Lower leg skin (tissue), 4 donors: ENCODE measurements around the gene ZDHHC17. TPM values are rescaled to one million over a fixed set of nuclear protein-coding genes. Genes with fewer than 3 reads are reported as not detected.

Experiments
- DNase-seq, 2 donors: peaks; one replicate each; pipeline ENCODE4 v3.0.0-alpha.2; 2019; ENCODE audit warnings: low spot score in 2 of 2
- H3K4me3 ChIP-seq: fragments of 200-600 bp; sonication (generic); 2 replicates; pipeline ENCODE4 v1.5.1; 2017; ENCODE audit warnings: mild to moderate bottlenecking, low read depth; ENCODE audit not compliant: poor library complexity, severe bottlenecking
- POLR2A ChIP-seq, 2 donors: fragments of 450-650 bp; IDR thresholded peaks; one replicate each; pipeline ENCODE4 v1.6.1; 2016 to 2017; ENCODE audit warnings: antibody characterized with exemption in 2 of 2, mild to moderate bottlenecking in 1 of 2, moderate library complexity in 1 of 2
- WGBS, 2 donors: methylation state at CpG; one replicate each; pipeline ENCODE4 v1.1.5; 2018; 5-methylcytosine and 5-hydroxymethylcytosine counted together
- intact Hi-C: fragments of 100-400 bp; cut with DNase I; formaldehyde crosslinking; loops from one replicate; pipeline ENCODE4 v1.15.0; 2023; ENCODE audit warnings: low total_unique reads
- total RNA-seq, 4 donors: library from RNA; depleted of rRNA; stranded (reverse); fragments of >200 nt; gene quantifications; one replicate each; pipeline ENCODE4 v1.1.0, GENCODE V29; 2016
- TF ChIP-seq, protein P1 (sequence below), 3 donors: fragments of 450-650 bp; IDR thresholded peaks; one replicate each; pipeline ENCODE4 v1.5.1; 2016; ENCODE audit warnings: antibody characterized with exemption in 3 of 3, mild to moderate bottlenecking in 3 of 3, moderate library complexity in 2 of 3

ZDHHC17 gene
- total RNA-seq, 4 donors from 2014 or later, result 10.5 to 18.7 (median 13.0) TPM

DNA sequence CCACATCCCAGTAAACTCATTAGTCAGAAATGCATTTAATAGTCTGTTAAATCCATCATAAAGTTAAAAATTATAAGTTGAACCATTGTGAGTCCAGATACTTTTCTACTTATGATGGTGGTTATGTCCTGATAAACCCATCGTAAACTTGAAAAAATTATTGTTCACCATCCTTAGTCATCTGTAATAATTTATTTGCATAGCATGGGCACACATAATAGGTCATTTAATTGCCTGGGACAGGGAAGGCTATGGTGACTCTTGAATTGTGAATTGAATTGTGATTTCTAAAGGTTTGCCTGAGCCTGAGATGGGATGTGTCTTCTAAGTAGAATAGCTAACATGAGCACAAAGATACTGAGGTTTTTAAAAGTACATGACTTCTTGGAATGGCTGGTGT, 21.5 kb downstream of the ZDHHC17 start:
- no peak overlapping the region for H3K4me3 ChIP-seq
- no peak for DNase-seq
- intact Hi-C loops, result no loop called here
- TF ChIP-seq, protein P1, sequence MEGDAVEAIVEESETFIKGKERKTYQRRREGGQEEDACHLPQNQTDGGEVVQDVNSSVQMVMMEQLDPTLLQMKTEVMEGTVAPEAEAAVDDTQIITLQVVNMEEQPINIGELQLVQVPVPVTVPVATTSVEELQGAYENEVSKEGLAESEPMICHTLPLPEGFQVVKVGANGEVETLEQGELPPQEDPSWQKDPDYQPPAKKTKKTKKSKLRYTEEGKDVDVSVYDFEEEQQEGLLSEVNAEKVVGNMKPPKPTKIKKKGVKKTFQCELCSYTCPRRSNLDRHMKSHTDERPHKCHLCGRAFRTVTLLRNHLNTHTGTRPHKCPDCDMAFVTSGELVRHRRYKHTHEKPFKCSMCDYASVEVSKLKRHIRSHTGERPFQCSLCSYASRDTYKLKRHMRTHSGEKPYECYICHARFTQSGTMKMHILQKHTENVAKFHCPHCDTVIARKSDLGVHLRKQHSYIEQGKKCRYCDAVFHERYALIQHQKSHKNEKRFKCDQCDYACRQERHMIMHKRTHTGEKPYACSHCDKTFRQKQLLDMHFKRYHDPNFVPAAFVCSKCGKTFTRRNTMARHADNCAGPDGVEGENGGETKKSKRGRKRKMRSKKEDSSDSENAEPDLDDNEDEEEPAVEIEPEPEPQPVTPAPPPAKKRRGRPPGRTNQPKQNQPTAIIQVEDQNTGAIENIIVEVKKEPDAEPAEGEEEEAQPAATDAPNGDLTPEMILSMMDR (IDR thresholded peaks at IDR 0.05), result no peak
- no peak for TF ChIP-seq POLR2A (IDR thresholded peaks at IDR 0.05)
- WGBS, 2 donors, result 79 to 84% methylated on average over 1 of the region's 1 CpG

DNA sequence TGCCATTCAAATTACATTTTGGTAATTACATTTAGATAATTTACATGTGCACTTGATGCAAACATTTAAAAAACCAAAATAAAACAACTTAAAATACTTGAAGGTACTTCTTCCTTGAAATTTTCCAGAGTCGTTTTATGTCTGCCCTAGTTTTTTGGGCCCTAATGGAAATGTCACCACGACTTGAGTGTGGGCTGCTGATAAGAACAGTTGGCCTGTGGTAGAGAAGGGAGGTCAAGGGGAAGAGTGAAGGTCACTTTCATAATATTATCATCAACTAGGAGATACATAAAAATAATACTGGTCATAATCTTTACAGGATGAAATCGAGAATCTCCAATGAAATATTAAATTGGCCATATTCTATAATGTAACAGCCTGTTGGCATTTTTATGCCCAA, 23.1 kb downstream of the ZDHHC17 start:
- no peak for DNase-seq
- intact Hi-C loops, result no loop called here
- no peak overlapping the region for H3K4me3 ChIP-seq
- WGBS, 2 donors, result 90 to 91% methylated on average over 3 of the region's 3 CpGs
- TF ChIP-seq, protein P1 (IDR thresholded peaks at IDR 0.05), result no peak
- no peak for TF ChIP-seq POLR2A (IDR thresholded peaks at IDR 0.05)

DNA sequence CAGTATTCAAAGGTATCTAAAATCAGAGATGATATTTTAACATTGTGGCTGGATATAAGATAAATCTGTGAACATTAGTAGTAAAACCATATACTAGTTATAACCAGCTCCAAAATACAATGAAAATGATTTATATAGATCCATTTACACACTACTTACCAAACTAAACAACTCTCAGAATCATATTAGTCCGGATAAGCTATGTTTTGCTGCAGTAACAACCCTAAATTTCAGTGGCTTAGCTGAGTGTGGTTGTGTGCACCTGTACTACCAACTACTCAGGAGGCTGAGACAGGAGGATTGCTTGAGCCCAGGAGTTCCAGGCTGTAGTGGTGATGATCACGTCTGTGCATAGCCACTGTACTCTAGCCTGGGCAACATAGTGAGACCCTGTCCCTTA, 23.8 kb downstream of the ZDHHC17 start:
- intact Hi-C loops, result no loop called here
- H3K4me3 ChIP-seq, result no peak overlapping the region
- TF ChIP-seq, protein P1 (IDR thresholded peaks at IDR 0.05), result no peak
- TF ChIP-seq POLR2A (IDR thresholded peaks at IDR 0.05), result no peak
- DNase-seq, result no peak
- 91 to 100% methylated on average over 2 of the region's 2 CpGs for WGBS, 2 donors

DNA sequence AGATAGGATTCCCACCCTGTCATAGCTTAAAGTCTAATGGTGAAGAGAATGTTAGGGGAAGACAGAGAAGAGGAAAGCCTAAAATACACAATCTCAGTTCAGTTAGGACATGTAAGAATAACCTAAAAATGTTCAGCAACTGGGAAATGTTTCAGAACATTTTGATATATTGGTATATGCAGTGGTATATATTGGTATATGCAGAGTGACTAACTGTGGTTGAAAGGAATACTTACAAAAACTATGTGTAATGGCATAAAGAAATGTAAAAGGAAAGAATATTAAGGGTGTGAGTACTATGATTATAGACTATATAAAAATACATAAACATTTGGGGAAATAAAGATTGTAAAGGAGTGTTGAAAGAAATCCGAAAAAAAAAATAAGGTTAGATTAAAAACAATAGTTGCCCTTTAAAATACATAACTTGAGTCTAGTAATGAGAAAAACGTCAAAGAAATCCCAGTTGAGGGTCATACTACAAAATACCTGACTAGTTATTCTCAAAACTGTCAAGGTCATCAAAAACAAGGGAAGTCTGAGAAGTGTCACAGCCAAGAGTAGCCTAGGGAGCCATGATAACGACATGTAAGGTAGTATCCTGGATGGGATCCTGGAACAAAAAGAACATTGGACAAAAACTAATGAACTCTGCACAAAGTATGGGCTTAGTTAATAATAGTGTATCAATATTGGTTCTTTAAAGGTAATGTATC, 25.6 kb downstream of the ZDHHC17 start:
- whole genome bisulfite sequencing, 2 donors, result 67 to 71% methylated on average over 3 of the region's 3 CpGs
- intact Hi-C loops, result no loop called here
- H3K4me3 ChIP-seq, result no peak overlapping the region
- DNase-seq, result no peak
- TF ChIP-seq, protein P1 (IDR thresholded peaks at IDR 0.05), result no peak
- TF ChIP-seq POLR2A (IDR thresholded peaks at IDR 0.05), result no peak

DNA sequence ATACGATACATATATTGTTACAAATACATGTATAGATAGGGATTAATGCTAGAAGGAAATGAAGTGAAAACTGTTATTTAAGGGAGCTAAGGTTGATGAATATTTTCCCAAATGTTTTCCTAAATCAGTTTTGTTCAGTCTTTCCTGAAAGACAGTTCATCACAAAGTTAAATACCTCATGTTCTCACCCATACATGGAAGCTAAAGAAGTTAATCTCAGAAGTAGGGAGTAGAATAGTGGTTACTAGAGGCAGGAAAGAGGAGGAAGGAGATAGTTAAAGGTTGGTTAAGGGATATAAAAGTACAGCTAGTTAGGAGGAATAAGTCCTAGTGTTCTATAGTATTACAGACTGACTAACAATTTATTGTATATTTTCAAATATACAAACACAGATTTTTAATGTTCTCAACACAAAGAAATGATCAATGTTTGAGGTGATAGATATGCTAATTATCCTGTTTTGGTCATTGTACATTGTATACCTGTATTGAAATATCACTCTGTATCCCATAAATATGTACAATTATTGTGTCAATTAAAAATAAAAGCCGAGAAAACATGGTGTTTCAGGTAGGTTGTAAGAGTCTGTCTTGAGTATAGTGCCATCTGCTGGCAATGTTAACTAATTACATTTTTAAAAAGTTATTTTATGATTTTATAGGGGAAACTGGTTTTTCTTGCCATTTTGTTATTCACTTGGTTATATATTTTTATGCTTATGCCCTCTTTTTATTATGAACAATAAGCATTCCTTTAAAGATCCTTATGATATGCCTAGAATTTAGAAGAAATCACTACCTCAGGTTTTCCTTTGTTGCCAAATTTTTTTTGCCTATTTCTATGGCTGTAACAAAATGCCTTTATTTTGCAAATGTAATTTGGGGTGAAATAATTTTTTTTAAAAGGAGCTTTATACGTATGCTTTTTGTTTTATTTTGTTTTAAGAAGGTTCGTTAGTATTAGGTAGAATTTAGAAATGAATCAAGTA, 26.9 kb downstream of the ZDHHC17 start:
- H3K4me3 ChIP-seq, result no peak overlapping the region
- 42 to 50% methylated on average over 4 of the region's 4 CpGs for WGBS, 2 donors
- DNase-seq, result no peak
- intact Hi-C loops, result no loop called here
- TF ChIP-seq POLR2A (IDR thresholded peaks at IDR 0.05), result no peak
- TF ChIP-seq, protein P1 (IDR thresholded peaks at IDR 0.05), result peak in 1 of 3 donors; percentile 24
